ENCODE data around the gene UMODL1. TPM values are rescaled to one million over a fixed set of nuclear protein-coding genes. Genes with fewer than 3 reads are reported as not detected.

The UMODL1 gene
- total and polyA plus RNA-seq, 2 donors from 2014 or later = 0.39 TPM; not detected in 1

GRCh38 chr21:42163511-42163863 lies 92.4 kb downstream of the UMODL1 start:
- H3K4me3 ChIP-seq (ENCODE audit: low read length in 3 of 3) = no peak overlapping the region
- no peak for TF ChIP-seq CTCF (IDR thresholded peaks at IDR 0.05; ENCODE audit: borderline replicate concordance, extremely low read depth, insufficient read depth)
- FAIRE-seq = no peak
- H3K9me3 ChIP-seq (ENCODE audit: control insufficient read depth in 2 of 3, insufficient read depth in 1 of 3, low read length in 3 of 3) = no peaks in the 10 kb centered on the region
- no peak overlapping the region for H3K9ac ChIP-seq (ENCODE audit: low read length in 3 of 3)
- no peaks in the 10 kb centered on the region for H3K36me3 ChIP-seq (ENCODE audit: control insufficient read depth in 2 of 3, insufficient read depth in 3 of 3, low read length in 3 of 3)
- no peak overlapping the region for H3K27ac ChIP-seq (ENCODE audit: low read depth in 2 of 2, low read length in 2 of 2)
- H3K4me1 ChIP-seq (ENCODE audit: control insufficient read depth in 2 of 3, insufficient read depth in 2 of 3, low read depth in 1 of 3, low read length in 3 of 3) = peaks cover 0 to 4% (median 0%) of the 10 kb centered on the region in 3 donors
- intact Hi-C loops (cut with DNase I) = no loop called here
- no peaks in the 10 kb centered on the region for H3K27me3 ChIP-seq (ENCODE audit: control insufficient read depth, insufficient read depth, low read length)
- peak in 1 of 5 donors; percentile 61 for DNase-seq

GRCh38 chr21:42164064-42164789 lies 93.1 kb downstream of the UMODL1 start:
- FAIRE-seq (no peak), DNase-seq (peak in 3 of 5 donors; percentile 59 to 78 (median 61))
- Histone ChIP-seq H3K27ac (ENCODE audit: low read depth in 2 of 2, low read length in 2 of 2) (no peak overlapping the region), H3K9ac (ENCODE audit: low read length in 3 of 3) (no peak overlapping the region), H3K4me1 (ENCODE audit: control insufficient read depth in 2 of 3, insufficient read depth in 2 of 3, low read depth in 1 of 3, low read length in 3 of 3) (peaks cover 0 to 4% (median 0%) of the 10 kb centered on the region in 3 donors), H3K27me3 (ENCODE audit: control insufficient read depth, insufficient read depth, low read length) (no peaks in the 10 kb centered on the region), H3K4me3 (ENCODE audit: low read length in 3 of 3) (no peak overlapping the region), H3K36me3 (ENCODE audit: control insufficient read depth in 2 of 3, insufficient read depth in 3 of 3, low read length in 3 of 3) (no peaks in the 10 kb centered on the region), H3K9me3 (ENCODE audit: control insufficient read depth in 2 of 3, insufficient read depth in 1 of 3, low read length in 3 of 3) (no peaks in the 10 kb centered on the region)
- intact Hi-C loops (cut with DNase I) = no loop called here
- TF ChIP-seq CTCF (IDR thresholded peaks at IDR 0.05; ENCODE audit: borderline replicate concordance, extremely low read depth, insufficient read depth) = peak; percentile 54

GRCh38 chr21:42164818-42165217 lies 93.7 kb downstream of the UMODL1 start:
- no peaks in the 10 kb centered on the region for H3K27me3 ChIP-seq (ENCODE audit: control insufficient read depth, insufficient read depth, low read length)
- H3K4me1 ChIP-seq (ENCODE audit: control insufficient read depth in 2 of 3, insufficient read depth in 2 of 3, low read depth in 1 of 3, low read length in 3 of 3) = peaks cover 0 to 4% (median 0%) of the 10 kb centered on the region in 3 donors
- DNase-seq (no peak), FAIRE-seq (no peak)
- intact Hi-C loops (cut with DNase I) = no loop called here
- H3K4me3 ChIP-seq (ENCODE audit: low read length in 3 of 3) = no peak overlapping the region
- no peaks in the 10 kb centered on the region for H3K9me3 ChIP-seq (ENCODE audit: control insufficient read depth in 2 of 3, insufficient read depth in 1 of 3, low read length in 3 of 3)
- H3K36me3 ChIP-seq (ENCODE audit: control insufficient read depth in 2 of 3, insufficient read depth in 3 of 3, low read length in 3 of 3) = no peaks in the 10 kb centered on the region
- no peak overlapping the region for H3K9ac ChIP-seq (ENCODE audit: low read length in 3 of 3)
- no peak overlapping the region for H3K27ac ChIP-seq (ENCODE audit: low read depth in 2 of 2, low read length in 2 of 2)
- TF ChIP-seq CTCF (IDR thresholded peaks at IDR 0.05; ENCODE audit: borderline replicate concordance, extremely low read depth, insufficient read depth) = no peak

All from kidney (tissue), 14 donors.